GM23248 (cell line): ENCODE results near the gene FAM98A.

Source experiments
- EZH2 ChIP-seq: fragments of 200-600 bp; sonication (generic); IDR thresholded peaks from 2 replicates; pipeline ENCODE4 v1.6.1; 2018; ENCODE audit warnings: antibody characterized with exemption, mild to moderate bottlenecking; ENCODE audit not compliant: insufficient read depth, poor library complexity, severe bottlenecking
- EZH2phosphoT487 ChIP-seq: fragments of 200-600 bp; sonication (generic); IDR thresholded peaks from 2 replicates; pipeline ENCODE4 v1.6.1; 2018; ENCODE audit warnings: antibody characterized with exemption, moderate library complexity, mild to moderate bottlenecking, low read depth; ENCODE audit not compliant: insufficient read depth

- TF ChIP-seq EZH2 = no peak
- no peak for TF ChIP-seq EZH2phosphoT487
Measured at GRCh38 chr2:33632831-33633230, 33.7 kb upstream of the FAM98A start.
